Mammary epithelial cell (primary cell): ENCODE results near the gene FNDC11.
"Not testable (repeated sequence)": the region's sequence is repeated elsewhere in the genome, so short reads cannot be mapped to it uniquely, and the experiment has no call there.

Experiments used
- EZH2 ChIP-seq: IDR thresholded peaks from 2 replicates; pipeline ENCODE4 v1.6.1; 2012; ENCODE audit warnings: low read length, inconsistent platforms, borderline replicate concordance
- TF ChIP-seq, protein P1 (sequence below), 2 donors: IDR thresholded peaks in 1 of 2; conservative IDR thresholded peaks in 1 of 2; 2 replicates each; pipeline ENCODE4 v1.5.1; 2011 to 2012; ENCODE audit warnings: inconsistent platforms in 2 of 2, low read length in 2 of 2, mild to moderate bottlenecking in 2 of 2, control low read depth in 1 of 2, low read depth in 1 of 2; ENCODE audit not compliant: insufficient read depth in 1 of 2; ENCODE audit errors: extremely low read depth in 1 of 2

GRCh38 chr20:63601679-63602078 lies 47.7 kb downstream of the FNDC11 start:
- TF ChIP-seq, protein P1, sequence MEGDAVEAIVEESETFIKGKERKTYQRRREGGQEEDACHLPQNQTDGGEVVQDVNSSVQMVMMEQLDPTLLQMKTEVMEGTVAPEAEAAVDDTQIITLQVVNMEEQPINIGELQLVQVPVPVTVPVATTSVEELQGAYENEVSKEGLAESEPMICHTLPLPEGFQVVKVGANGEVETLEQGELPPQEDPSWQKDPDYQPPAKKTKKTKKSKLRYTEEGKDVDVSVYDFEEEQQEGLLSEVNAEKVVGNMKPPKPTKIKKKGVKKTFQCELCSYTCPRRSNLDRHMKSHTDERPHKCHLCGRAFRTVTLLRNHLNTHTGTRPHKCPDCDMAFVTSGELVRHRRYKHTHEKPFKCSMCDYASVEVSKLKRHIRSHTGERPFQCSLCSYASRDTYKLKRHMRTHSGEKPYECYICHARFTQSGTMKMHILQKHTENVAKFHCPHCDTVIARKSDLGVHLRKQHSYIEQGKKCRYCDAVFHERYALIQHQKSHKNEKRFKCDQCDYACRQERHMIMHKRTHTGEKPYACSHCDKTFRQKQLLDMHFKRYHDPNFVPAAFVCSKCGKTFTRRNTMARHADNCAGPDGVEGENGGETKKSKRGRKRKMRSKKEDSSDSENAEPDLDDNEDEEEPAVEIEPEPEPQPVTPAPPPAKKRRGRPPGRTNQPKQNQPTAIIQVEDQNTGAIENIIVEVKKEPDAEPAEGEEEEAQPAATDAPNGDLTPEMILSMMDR (conservative IDR thresholded peaks at IDR 0.05 in 1 of 2, IDR thresholded peaks at IDR 0.05 in 1 of 2; ENCODE audit: extremely low read depth in 1 of 2, insufficient read depth in 1 of 2, low read depth in 1 of 2, low read length in 2 of 2), result not testable (repeated sequence)
- TF ChIP-seq EZH2, result not testable (repeated sequence)
